SU-DHL-6 (cell line): ENCODE data around the gene AFG1L.

ENCODE experiments used
- CTCF ChIP-seq: fragments of 200-600 bp; sonication (generic); IDR thresholded peaks from one replicate; pipeline ENCODE4 v1.5.1; 2017; ENCODE audit warnings: antibody characterized with exemption, mild to moderate bottlenecking, low read length, moderate library complexity; ENCODE audit not compliant: insufficient read depth, poor library complexity, severe bottlenecking
- EZH2phosphoT487 ChIP-seq: fragments of 200-600 bp; sonication (generic), shearing (Covaris generic); conservative IDR thresholded peaks from 2 replicates; pipeline ENCODE4 v1.6.1; 2018; ENCODE audit warnings: mild to moderate bottlenecking, antibody characterized with exemption, low read length, moderate library complexity, mixed read lengths

DNA sequence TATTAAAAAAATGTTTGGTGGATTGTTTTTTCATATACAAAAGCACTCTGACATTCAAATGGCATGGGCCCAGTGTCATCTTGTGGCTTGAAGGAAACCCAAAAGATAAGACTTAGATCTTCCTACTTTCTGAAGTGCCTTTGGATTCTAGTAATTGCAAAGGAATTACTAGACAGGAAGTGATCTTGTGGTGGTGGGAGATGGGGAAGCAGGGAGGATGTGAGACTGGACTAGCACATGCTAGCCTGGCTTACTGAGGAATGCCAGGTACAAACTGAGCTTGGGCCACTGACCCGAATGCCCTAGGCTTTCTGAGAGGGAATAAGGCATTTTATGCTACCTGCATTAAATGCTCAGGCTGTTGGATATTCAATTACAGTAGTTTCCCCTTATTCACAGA, 59.0 kb downstream of the AFG1L start:
- no peak for TF ChIP-seq CTCF
- no peak for TF ChIP-seq EZH2phosphoT487
